ENCODE measurements around the gene SELENOT.
"Not testable (repeated sequence)": the region's sequence is repeated elsewhere in the genome, so short reads cannot be mapped to it uniquely, and the experiment has no call there.

The SELENOT gene, protein sequence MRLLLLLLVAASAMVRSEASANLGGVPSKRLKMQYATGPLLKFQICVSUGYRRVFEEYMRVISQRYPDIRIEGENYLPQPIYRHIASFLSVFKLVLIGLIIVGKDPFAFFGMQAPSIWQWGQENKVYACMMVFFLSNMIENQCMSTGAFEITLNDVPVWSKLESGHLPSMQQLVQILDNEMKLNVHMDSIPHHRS

DNA sequence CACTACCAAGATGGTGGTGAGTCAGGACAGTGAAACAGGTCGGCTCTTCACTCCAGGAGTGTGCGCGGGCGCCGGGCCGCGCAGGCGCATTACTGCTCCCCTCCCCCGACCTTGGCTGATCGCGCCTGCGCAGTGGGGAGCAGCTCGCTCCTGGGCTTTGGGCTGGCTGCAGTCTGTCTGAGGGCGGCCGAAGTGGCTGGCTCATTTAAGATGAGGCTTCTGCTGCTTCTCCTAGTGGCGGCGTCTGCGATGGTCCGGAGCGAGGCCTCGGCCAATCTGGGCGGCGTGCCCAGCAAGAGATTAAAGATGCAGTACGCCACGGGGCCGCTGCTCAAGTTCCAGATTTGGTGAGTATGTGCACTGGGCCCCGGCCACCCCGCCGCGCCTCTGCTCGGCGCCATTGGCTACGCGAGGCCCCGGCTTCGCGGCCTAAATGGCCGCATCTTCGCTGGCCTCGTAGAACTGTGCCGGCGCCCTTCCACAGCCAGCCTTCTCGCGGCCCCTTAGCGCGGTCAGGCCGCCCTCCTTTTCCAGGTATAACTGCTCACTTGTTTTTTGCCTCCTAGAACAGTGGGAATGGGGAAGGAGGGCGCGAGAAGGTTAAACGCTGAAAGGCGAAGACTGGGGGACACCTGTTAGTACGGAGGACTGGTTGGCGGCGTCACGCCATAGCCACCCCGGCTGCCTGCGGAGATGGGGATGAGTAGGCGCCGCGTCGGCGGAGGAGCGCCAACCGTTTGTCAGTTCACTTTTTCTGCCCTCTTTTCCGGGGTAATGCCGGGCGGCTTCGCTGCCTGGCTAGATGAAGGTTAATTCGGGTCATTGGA lies at the start of gene SELENOT:
SELENOT (plus strand) TSS at position 169 of the 827 bp plus-strand sequence; CDS start at position 211, 42 bp downstream.
- peak; percentile 83 to 91 for DNase-seq (ENCODE audit: low read depth in 2 of 2)

DNA sequence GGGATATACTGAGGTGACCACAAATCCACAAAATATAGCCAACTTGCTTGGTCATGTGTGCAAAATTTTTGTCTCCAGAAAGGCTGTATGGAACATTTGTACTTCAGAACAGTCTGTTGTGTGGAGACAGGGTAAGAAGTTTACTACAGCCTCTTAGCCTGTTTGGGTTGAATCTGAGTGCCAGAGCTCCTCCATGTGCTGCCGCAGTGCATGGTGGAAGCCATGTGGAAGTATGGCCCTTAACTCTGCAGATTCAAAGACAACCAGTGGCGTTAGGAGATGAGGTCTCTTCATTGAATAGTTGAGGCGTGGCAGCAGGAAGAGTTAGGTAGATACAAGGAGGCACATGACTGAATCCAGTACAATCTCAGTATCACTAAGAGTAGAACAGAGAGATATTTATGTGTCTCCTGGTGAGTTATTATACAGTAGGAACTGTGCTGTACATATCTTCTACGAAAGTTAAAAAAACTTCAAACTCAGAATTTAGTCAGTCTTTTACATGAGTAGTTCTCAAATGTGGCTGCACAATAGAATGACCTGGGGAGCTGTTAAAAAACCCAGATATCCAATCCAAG lies 47.2 kb upstream of the SELENOT start:
- no peak for DNase-seq (ENCODE audit: low read depth in 2 of 2)

DNA sequence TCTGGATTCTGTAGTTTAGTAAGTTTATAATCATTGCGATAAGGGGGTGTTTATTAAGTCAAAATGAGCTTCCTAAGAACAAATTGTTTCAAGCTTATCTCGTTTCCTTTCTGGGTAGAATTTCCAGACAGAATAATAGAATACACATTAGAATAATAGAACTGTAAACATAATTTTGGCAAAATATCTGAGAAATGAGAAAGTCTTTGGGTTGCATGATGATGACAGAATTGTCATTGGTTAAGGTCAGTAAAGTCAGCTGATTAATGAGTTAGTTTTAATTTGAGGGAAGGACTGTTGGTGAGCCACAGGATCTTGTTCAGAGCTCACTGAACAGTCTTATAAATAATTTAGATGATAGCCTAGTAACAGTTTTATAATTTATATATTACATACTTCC lies 46.3 kb upstream of the SELENOT start:
- no peak for DNase-seq (ENCODE audit: low read depth in 2 of 2)

DNA sequence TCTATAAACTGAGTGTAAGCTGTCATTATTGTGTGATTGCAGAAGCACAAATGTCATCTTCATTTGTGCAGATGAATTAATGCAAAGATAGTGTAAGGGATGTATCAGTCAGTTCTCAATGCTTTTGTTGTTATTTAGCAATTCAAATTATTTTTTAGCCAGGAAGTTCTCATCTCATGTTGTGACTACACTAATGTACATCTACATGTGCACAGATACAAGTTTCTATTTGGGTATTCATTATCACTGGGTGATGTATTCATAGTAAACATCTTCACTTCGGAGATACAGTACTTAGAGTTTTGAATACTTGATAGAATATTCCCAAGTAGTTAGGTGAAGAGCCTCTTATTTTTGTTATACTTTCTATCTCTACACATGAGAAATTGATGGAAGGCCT lies 45.4 kb upstream of the SELENOT start:
- DNase-seq (ENCODE audit: low read depth in 2 of 2), result no peak

DNA sequence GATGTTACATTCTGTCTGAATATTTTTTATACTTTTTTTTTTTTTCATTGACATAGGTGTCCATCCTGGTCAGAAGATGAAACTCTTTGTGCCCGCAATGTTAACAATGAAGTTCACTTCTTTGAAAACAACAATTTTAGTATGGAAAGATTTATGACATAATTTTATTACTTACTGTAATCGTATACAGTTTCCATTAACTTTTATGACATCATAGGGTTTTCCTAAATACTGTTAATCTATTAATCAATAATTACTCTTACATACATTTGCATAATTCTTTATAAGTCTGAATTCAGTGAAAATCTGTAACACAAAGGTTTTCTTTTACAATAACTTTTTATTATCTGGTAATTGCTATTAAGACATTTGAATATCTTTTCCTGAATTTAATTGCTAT lies 38.9 kb upstream of the SELENOT start:
- no peak for DNase-seq (ENCODE audit: low read depth in 2 of 2)

DNA sequence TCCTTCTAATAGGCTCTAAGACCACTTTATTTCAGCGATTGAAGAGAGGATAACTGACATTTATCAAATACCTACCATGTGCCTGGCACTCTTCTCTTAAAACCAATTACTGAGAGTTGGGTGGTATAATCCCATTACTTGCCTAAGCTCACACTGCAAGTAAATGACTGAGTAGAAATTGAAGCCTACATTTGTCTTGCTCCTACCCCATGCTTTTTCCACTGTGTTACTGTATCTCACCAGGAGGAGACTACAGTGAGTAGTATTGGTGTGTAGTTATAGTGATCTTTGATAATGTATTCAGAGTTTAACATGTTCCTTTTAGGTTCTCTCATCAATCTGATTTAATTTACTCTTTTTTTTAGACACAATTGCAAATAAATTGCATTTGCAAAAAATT lies 35.8 kb upstream of the SELENOT start:
- DNase-seq (ENCODE audit: low read depth in 2 of 2), result no peak

DNA sequence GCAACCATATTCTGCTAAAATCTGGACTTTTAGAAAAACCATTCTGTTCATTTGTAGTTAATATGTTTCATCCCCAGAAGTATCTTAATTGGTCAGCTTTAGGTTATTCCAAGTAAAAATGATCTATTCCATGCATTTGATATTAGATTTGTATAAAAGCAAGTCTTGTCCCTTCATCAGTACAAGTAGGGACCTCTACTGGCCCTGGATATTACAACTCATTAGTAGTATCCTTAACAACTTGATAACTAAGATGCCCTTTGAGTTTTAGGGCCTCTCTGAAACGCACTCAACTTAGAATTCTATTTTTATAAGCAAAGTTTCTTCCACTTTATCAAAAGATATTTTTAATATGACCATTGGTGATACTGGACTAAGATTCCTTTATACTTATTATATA lies 25.3 kb upstream of the SELENOT start:
- DNase-seq (ENCODE audit: low read depth in 2 of 2), result no peak

DNA sequence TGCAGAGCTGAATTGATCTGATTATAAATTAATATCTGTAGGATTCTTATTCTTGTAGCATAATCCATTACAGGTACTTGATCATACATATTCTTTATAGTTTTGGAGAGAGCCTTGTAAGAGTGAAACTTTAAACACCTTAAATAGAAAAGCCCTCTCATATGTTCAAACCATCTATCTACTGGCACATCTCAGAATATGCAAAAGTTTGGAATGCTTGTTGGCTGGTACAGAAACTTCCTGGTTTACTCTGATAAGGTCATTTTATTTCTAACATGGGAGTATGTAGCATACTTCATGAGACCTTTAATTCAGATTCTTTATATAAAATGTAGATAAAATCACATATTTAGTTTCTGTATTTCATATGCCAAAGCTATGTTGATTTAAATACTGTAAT lies 21.9 kb upstream of the SELENOT start:
- DNase-seq (ENCODE audit: low read depth in 2 of 2), result no peak

DNA sequence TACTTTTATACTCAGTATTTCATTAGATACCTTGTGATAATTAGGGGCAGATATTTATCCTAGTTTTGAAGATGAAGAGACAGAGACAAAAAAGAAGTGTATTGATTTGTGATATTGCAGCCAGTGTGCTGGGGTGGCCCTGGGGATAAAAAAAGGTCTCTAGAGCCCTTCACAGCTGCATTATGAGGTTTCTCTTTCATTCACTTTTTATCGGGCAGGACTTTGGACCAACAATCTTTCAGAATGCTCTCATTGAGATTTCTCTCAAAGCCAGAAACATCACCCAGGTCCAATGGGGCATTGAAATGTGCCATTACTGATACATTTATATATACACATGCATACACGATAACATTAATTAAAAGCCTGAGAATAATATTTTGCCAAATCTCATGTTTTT lies 20.5 kb upstream of the SELENOT start:
- no peak for DNase-seq (ENCODE audit: low read depth in 2 of 2)

DNA sequence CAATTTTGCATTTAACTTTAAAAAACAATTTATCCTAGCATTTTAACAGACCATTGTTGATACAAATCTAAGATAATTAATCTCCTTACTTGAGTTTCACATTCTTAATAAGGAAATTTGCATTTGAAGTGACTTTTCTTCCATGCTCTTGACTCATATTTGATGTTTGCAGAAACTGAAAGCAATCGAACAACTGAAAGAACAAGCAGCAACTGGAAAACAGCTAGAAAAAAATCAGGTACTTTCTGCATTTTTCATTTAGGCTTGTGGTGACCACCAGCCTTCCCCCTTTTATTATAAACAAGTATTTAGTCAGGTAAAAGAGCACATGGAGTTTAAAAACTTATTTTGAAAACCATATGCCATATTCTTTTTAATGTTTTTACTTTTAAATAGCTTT lies 20.1 kb upstream of the SELENOT start:
- no peak for DNase-seq (ENCODE audit: low read depth in 2 of 2)

DNA sequence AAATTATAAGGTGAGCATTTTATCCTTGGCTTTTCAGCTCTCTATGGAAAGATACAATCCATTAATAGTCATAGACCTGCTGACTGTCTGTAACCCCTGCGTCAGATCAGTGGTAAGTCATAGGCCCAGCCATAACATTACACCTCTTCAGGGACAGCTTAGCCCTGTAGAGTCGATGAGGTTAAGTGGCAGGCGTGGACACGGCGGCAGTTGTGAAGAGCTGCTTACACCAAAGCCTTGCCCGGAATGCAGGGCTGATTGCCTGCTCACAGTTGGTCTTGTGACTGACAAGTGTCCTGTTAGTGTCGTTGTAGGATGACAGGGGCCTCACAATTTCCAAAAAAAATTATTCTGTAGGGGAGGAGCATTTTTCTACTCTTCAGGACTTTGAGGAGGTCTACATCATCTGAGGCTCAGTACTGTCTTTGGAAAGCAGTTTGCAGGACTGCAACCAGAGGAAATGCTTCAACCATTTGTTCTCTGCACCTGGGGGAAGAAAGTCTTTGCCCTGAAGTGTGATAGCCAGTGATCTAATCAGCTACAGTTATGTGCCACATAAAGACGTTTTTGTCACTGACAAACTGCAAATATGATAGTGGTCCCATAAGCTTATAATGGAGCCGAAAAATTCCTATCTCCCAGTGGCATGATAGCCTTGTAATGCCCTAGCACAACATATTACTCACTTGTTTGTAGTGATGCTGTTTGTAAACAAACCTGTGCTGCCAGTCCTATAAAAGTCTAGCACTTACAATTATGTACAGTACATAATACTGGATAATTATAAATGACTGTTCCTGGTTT lies 14.9 kb upstream of the SELENOT start:
- DNase-seq (ENCODE audit: low read depth in 2 of 2), result no peak

DNA sequence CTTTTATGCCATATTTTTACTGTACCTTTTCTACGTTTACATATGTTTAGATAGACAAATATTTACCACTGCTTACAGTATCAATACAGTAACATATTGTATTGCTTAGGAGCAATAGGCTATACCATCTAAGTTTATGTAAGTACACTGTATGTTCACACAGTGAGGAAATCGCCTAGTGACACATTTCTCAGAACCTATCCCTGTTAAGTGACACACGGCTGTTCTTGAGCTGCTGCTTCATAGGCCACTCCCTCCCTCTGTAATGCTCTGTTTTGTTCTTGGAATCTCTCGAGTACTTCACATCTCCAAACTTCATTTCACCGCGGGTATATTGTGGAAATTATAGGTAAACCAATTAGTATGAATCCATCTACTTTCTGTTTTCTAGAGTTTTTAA lies 13.4 kb upstream of the SELENOT start:
- DNase-seq (ENCODE audit: low read depth in 2 of 2), result no peak

DNA sequence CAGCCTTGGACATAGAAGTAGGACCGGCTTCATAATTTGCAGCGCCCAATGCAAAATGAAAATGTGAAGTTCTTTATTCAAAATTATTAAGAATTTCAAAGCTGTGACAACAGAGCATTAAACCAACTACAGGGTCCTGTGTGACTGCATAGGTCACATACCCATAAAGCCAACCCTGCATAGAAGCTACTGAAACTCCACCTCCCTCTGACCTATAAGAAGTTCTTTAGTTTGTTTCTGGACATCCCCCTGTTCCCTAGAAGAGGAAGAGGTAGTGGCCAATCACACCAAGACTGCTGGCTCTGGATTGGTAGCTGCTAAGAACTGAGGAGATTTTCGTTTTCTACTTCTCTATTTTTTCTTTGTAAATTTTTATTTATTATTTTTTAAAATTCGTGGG lies 9.0 kb upstream of the SELENOT start:
- DNase-seq (ENCODE audit: low read depth in 2 of 2), result no peak

DNA sequence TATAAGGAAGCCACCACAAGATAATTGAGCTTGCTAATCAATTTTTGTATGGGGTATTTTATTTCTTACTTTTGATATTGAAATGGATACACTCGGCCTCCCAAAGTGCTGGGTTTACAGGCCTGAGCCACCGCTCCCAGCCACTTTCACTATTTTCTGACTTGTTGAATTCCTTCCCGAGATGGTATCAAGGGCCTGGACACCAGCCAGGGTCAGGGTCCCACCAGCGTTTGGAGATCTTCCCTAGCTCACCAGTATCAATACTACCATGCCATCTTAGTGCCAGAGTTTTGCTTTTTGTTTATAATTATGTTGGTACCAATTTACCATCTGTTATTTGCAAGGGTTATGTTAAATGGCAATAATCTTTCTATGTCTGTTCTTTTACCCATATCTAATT lies 5.5 kb upstream of the SELENOT start:
- no peak for DNase-seq (ENCODE audit: low read depth in 2 of 2)

DNA sequence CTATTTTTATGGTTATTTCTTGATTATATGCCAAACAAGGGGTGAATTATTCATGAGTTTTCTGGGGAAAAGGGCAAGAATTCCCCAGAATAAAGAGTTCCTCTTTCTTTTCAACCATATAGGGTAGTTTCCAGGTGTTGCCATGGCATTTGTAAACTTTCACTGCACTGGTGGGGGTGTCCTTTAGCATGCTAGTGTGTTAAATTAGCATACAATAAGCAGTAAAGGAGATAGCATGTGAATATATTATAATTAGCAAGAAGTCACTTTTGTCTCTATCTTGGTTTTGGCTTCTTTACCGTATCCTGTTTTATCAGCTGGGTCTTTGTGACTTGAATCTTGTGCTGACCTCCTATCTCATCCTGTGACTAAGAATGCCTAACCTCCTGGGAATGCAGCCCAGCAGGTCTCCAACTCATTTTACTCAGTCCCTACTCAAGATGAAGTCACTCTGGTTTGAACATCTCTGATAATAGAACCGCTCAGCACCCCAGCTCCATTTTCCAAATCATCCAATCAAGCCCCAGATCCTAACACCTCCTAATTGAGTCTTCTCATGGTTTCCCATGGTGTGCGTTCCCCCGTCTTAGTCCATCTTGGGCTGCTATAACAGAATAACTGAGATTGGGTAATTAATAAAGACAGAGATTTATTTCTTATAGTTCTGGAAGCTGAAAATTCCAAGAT lies 3.4 kb upstream of the SELENOT start:
- DNase-seq (ENCODE audit: low read depth in 2 of 2), result no peak

DNA sequence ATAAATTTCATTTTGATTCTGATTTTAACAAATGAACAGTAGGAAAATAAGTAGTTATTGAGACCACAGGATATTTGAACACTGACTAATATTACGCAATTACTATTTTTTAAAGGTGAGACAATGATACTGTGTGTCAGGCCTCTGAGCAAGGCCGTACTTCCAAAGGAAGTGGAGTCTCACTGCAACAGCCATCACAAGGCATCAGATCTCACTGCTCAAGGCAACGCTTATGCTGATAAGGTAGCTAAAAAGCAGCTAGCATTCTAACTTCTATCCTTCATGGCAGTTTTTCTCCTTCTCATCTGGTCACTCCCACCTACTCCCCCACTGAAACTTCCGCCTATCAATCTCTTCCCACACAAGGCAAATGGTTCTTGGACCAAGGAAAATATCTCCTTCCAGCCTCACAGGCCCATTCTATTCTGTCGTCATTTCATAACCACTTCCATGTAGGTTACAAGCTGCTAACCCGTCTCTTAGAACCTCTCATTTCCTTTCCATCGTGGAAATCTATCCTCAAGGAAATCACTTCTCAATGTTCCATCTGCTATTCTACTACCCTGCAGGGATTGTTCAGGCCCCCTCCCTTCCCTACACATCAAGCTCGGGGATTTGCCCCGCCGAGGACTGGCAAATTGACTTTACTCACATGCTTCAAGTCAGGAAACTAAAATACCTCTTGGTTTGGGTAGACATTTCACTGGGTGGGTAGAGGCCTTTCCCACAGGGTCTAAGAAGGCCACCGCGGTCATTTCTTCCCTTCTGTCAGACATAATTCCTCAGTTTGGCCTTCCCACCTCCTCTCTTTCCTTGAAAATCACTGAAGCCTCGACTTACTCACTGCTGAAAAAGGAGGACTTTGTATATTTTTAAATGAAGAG lies 2.2 kb upstream of the SELENOT start:
- DNase-seq (ENCODE audit: low read depth in 2 of 2), result not testable (repeated sequence)

DNA sequence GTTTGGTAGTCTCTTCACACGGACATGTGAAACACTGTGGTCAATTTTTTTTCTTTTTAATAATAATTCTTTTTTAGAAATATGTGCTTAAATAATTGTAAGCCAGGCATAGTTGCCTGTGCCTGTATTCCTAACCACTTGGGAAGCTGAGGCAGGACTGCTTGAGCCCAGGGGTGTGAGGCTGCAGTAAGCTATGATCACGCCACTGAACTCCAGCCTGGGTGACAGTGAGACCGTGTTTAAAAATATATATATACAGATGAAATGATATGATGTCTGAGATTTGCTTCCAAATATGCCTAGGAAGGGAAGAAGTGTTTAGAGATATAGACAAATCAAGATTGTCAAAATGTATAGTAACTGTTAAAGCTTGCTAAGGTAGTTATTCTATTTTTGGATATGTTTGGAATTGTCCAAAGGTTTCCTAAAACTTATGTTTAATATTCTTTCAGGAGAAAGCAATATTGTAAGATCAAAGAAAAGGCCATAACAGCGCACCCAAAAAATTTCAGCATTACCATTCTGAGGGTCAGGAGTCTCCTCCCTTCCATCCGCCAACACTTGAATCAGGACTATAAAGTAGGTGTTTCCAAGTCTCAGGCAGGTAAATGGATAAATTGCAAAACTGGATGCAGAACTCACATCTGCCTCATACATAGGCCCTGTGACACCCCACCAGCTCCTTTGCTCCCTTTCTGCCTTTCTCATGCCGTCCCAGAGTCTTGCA lies 532 bp upstream of the SELENOT start:
- DNase-seq (ENCODE audit: low read depth in 2 of 2), result no peak

DNA sequence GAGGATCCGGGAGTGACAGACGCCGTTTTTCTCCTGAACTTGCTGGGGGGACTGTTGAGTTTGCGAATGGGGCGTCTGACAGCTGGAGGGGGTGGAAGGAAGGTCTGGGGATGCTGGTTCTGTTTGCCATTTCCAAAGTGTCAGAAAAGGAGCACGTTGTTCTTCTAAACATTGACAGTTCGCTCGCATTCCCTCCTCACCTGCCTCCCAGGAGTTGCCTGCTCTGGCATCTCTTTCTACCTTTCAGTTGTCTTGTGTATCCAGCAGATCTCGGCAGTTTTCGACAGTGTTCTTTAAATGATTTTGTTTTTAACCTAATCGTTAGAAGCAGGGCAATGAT lies 829 bp downstream of the SELENOT start:
- no peak for DNase-seq (ENCODE audit: low read depth in 2 of 2)

DNA sequence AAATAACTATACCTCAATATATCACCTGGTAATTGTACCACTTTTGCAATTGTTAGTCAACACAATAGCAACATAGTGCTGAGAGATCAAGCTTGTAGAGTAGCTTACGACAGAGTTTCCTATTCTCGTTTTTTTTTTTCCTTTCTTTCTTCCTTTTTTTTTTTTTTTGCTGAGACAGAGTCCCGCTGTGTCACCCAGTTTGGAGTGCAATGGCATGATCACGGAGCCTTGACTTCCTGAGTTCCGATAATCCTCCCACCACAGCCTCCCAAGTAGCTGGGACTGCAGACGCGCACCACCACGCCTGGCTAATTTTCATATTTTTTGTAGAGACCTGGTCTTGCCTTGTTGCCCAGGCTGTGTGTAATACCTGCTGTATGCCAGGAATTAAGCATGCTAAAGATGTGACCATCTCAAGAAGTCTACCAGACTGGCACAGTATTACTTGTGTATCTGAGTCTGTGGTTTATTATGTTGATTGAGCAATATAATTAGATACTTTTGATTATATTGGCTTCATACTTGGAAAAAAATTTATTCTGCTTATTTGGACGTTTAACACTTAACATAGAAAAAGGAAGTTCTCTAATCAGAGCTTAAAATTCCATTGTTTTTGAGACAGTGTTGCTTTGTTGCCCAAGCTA lies 3.0 kb downstream of the SELENOT start:
- no peak for DNase-seq (ENCODE audit: low read depth in 2 of 2)

All from stimulated activated CD4-positive, alpha-beta T cell treated with anti-CD3 and anti-CD28 coated beads, Interleukin-12 subunit alpha, Interleukin-12 subunit beta, amount 100 ng/mL, for 24 hours (primary cell).